Neural cell (in vitro differentiated cells): ENCODE data around the gene NFU1. TPM values are rescaled to one million over a fixed set of nuclear protein-coding genes. Genes with fewer than 3 reads are reported as not detected.

Experiments
- H2AFZ ChIP-seq: fragments of 200-600, 300-800 bp; sonication (generic), shearing (Covaris generic); 2 replicates; pipeline ENCODE4 v1.6.0; 2014; ENCODE audit warnings: low read depth, mild to moderate bottlenecking, antibody characterized with exemption, low read length, moderate library complexity
- H3F3A ChIP-seq: fragments of 200-600 bp; shearing (Covaris generic); 2 replicates; pipeline ENCODE4 v1.6.1; 2016; ENCODE audit warnings: mild to moderate bottlenecking, moderate library complexity, mixed read lengths, antibody characterized with exemption, low read length; ENCODE audit not compliant: insufficient read depth, poor library complexity, severe bottlenecking
- H3K27ac ChIP-seq: fragments of 200-600, 300-800 bp; sonication (generic), shearing (Covaris generic); 2 replicates; pipeline ENCODE4 v1.5.1; 2014; ENCODE audit warnings: mild to moderate bottlenecking, low read length, moderate library complexity
- H3K27me3 ChIP-seq: fragments of 300-800, 200-600 bp; sonication (generic), shearing (Covaris generic); 2 replicates; pipeline ENCODE4 v1.6.0; 2014; ENCODE audit warnings: mild to moderate bottlenecking, low read depth, low read length, moderate library complexity; ENCODE audit not compliant: insufficient read depth
- H3K36me3 ChIP-seq: fragments of 300-800, 200-600 bp; sonication (generic), shearing (Covaris generic); 2 replicates; pipeline ENCODE4 v1.5.1; 2014; ENCODE audit warnings: mild to moderate bottlenecking, antibody characterized with exemption, low read length, moderate library complexity; ENCODE audit not compliant: insufficient read depth
- H3K4me2 ChIP-seq: fragments of 300-800, 200-600 bp; sonication (generic), shearing (Covaris generic); 2 replicates; pipeline ENCODE4 v1.6.0; 2014; ENCODE audit warnings: mild to moderate bottlenecking, low read length
- H3K4me3 ChIP-seq: fragments of 300-800, 200-600 bp; sonication (generic), shearing (Covaris generic); 2 replicates; pipeline ENCODE4 v1.5.1; 2014; ENCODE audit warnings: mild to moderate bottlenecking, low read length, moderate library complexity
- H3K79me2 ChIP-seq: fragments of 200-600 bp; shearing (Covaris generic); replicated peaks from 2 replicates; pipeline ENCODE4 v1.6.0; 2014; ENCODE audit warnings: mild to moderate bottlenecking, low read length, moderate library complexity; ENCODE audit not compliant: insufficient read depth
- H3K9ac ChIP-seq: fragments of 300-800, 200-600 bp; sonication (generic), shearing (Covaris generic); 2 replicates; pipeline ENCODE4 v1.6.1; 2016; ENCODE audit warnings: mild to moderate bottlenecking, low read length, mixed read lengths
- H3K9me2 ChIP-seq: fragments of 200-600 bp; shearing (Covaris generic); 2 replicates; pipeline ENCODE4 v1.6.1; 2016; ENCODE audit warnings: mild to moderate bottlenecking, low read length, mixed read lengths; ENCODE audit not compliant: insufficient read depth
- H3K9me3 ChIP-seq: fragments of 200-600, 300-800 bp; sonication (generic), shearing (Covaris generic); 2 replicates; pipeline ENCODE4 v1.6.1; 2016; ENCODE audit warnings: mild to moderate bottlenecking, mixed run types, low read length, moderate library complexity, mixed read lengths
- H4K20me1 ChIP-seq: fragments of 200-600 bp; shearing (Covaris generic); 2 replicates; pipeline ENCODE4 v1.6.1; 2016; ENCODE audit warnings: mild to moderate bottlenecking, mixed run types; ENCODE audit not compliant: insufficient read depth
- EP300 ChIP-seq: fragments of 450-650 bp; conservative IDR thresholded peaks from 2 replicates; pipeline ENCODE4 v1.6.1; 2014; ENCODE audit warnings: antibody characterized with exemption, mild to moderate bottlenecking, moderate library complexity; ENCODE audit not compliant: poor library complexity, severe bottlenecking
- EZH2 ChIP-seq: fragments of 200-600, 300-800 bp; shearing (Covaris generic), sonication (generic); IDR thresholded peaks from 2 replicates; pipeline ENCODE4 v1.6.1; 2014; ENCODE audit warnings: antibody characterized with exemption, low read length, borderline replicate concordance, mild to moderate bottlenecking; ENCODE audit not compliant: insufficient read depth, poor library complexity, severe bottlenecking
- MXI1 ChIP-seq: fragments of 450-650 bp; conservative IDR thresholded peaks from 2 replicates; pipeline ENCODE4 v1.6.1; 2014; ENCODE audit warnings: antibody characterized with exemption, mild to moderate bottlenecking; ENCODE audit not compliant: poor library complexity, severe bottlenecking
- POLR2AphosphoS5 ChIP-seq: IDR thresholded peaks from 2 replicates; pipeline ENCODE4 v1.6.1; 2012
- RAD21 ChIP-seq: fragments of 450-650 bp; conservative IDR thresholded peaks from 2 replicates; pipeline ENCODE4 v1.6.1; 2014; ENCODE audit warnings: antibody characterized with exemption, mild to moderate bottlenecking, moderate library complexity
- SMC3 ChIP-seq: fragments of 450-650 bp; conservative IDR thresholded peaks from 2 replicates; pipeline ENCODE4 v1.6.1; 2014; ENCODE audit warnings: antibody characterized with exemption, mild to moderate bottlenecking, moderate library complexity; ENCODE audit not compliant: poor library complexity
- TAF1 ChIP-seq: IDR thresholded peaks from 2 replicates; pipeline ENCODE4 v1.6.1; 2012; ENCODE audit warnings: low read depth
- polyA plus RNA-seq: library from polyadenylated mRNA; depleted of rRNA; stranded (reverse); fragments of >200 nt; gene quantifications from 2 replicates; pipeline ENCODE4 v1.2.3, GENCODE V29; 2014
- TF ChIP-seq, protein P1 (sequence below): IDR thresholded peaks from 2 replicates; pipeline ENCODE4 v1.6.1; 2012; ENCODE audit warnings: borderline replicate concordance
- TF ChIP-seq, protein P2 (sequence below): fragments of 450-650 bp; IDR thresholded peaks from 2 replicates; pipeline ENCODE4 v1.5.1; 2014; ENCODE audit warnings: antibody characterized with exemption, mild to moderate bottlenecking, moderate library complexity; ENCODE audit not compliant: poor library complexity, severe bottlenecking

NFU1 gene
- polyA plus RNA-seq, 1 donor from 2014 or later = 116 TPM

DNA sequence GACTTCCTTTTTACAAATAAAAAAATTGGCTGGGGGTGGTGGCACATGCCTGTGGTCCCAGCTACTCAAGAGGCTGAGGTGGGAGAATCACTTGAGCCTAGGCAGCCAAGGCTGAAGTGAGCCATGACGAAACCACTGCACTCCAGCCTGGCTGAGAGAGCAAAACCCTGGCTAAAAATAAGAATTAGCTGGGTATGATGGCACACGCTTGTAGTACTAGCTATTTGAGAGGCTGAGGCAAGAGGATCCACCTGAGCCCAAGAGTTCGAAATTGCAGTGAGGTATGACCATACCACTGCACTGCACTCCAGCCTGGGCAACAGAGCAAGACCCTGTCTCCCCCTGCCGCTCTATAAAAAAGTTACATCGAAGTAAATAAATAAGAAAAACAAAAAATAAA is 83.9 kb downstream of the NFU1 start:
- H3K9me3 ChIP-seq = no peaks in the 10 kb centered on the region
- TF ChIP-seq SMC3 (no peak), TAF1 (no peak), EZH2 (no peak), MXI1 (no peak), EP300 (no peak), POLR2AphosphoS5 (no peak), RAD21 (no peak)
- TF ChIP-seq, protein P1, sequence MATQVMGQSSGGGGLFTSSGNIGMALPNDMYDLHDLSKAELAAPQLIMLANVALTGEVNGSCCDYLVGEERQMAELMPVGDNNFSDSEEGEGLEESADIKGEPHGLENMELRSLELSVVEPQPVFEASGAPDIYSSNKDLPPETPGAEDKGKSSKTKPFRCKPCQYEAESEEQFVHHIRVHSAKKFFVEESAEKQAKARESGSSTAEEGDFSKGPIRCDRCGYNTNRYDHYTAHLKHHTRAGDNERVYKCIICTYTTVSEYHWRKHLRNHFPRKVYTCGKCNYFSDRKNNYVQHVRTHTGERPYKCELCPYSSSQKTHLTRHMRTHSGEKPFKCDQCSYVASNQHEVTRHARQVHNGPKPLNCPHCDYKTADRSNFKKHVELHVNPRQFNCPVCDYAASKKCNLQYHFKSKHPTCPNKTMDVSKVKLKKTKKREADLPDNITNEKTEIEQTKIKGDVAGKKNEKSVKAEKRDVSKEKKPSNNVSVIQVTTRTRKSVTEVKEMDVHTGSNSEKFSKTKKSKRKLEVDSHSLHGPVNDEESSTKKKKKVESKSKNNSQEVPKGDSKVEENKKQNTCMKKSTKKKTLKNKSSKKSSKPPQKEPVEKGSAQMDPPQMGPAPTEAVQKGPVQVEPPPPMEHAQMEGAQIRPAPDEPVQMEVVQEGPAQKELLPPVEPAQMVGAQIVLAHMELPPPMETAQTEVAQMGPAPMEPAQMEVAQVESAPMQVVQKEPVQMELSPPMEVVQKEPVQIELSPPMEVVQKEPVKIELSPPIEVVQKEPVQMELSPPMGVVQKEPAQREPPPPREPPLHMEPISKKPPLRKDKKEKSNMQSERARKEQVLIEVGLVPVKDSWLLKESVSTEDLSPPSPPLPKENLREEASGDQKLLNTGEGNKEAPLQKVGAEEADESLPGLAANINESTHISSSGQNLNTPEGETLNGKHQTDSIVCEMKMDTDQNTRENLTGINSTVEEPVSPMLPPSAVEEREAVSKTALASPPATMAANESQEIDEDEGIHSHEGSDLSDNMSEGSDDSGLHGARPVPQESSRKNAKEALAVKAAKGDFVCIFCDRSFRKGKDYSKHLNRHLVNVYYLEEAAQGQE = no peak
- TF ChIP-seq, protein P2, sequence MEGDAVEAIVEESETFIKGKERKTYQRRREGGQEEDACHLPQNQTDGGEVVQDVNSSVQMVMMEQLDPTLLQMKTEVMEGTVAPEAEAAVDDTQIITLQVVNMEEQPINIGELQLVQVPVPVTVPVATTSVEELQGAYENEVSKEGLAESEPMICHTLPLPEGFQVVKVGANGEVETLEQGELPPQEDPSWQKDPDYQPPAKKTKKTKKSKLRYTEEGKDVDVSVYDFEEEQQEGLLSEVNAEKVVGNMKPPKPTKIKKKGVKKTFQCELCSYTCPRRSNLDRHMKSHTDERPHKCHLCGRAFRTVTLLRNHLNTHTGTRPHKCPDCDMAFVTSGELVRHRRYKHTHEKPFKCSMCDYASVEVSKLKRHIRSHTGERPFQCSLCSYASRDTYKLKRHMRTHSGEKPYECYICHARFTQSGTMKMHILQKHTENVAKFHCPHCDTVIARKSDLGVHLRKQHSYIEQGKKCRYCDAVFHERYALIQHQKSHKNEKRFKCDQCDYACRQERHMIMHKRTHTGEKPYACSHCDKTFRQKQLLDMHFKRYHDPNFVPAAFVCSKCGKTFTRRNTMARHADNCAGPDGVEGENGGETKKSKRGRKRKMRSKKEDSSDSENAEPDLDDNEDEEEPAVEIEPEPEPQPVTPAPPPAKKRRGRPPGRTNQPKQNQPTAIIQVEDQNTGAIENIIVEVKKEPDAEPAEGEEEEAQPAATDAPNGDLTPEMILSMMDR = no peak
- H3K4me3 ChIP-seq = no peak overlapping the region
- H3K4me2 ChIP-seq = no peak overlapping the region
- no peak overlapping the region for H2AFZ ChIP-seq
- no peaks in the 10 kb centered on the region for H3K9me2 ChIP-seq
- H3K27ac ChIP-seq = no peak overlapping the region
- H3K36me3 ChIP-seq = no peaks in the 10 kb centered on the region
- H3K9ac ChIP-seq = no peak overlapping the region
- no peaks in the 10 kb centered on the region for H3K27me3 ChIP-seq
- H4K20me1 ChIP-seq = no peaks in the 10 kb centered on the region
- no peaks in the 10 kb centered on the region for H3F3A ChIP-seq
- H3K79me2 ChIP-seq = no peaks in the 10 kb centered on the region

DNA sequence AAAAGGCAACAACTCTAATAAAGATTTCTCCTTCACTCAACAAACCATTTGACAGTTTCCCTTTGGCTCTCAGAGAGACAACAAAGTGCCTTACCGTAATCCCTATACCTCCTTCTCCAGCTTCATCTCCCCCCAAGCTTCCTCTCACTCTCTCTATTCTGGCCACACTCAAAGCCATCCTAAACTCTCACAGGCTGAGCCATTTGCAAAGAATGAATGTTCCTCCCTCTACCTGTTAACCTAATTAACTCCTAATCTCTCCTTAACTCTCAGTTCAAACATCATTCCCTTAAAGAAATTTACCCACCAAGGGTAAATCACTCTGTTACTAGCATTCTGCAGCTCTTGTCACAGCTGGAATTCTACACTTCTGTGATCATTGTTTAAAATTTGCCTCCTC is 88.5 kb downstream of the NFU1 start:
- no peaks in the 10 kb centered on the region for H3F3A ChIP-seq
- H3K9ac ChIP-seq = no peak overlapping the region
- H3K79me2 ChIP-seq = no peaks in the 10 kb centered on the region
- no peaks in the 10 kb centered on the region for H3K9me2 ChIP-seq
- H3K4me2 ChIP-seq = no peak overlapping the region
- H4K20me1 ChIP-seq = no peaks in the 10 kb centered on the region
- H3K9me3 ChIP-seq = no peaks in the 10 kb centered on the region
- H3K27ac ChIP-seq = no peak overlapping the region
- no peaks in the 10 kb centered on the region for H3K27me3 ChIP-seq
- no peak for TF ChIP-seq EP300
- TF ChIP-seq, protein P2 = no peak
- no peak for TF ChIP-seq TAF1
- no peak for TF ChIP-seq RAD21
- TF ChIP-seq EZH2 = no peak
- TF ChIP-seq POLR2AphosphoS5 = no peak
- TF ChIP-seq SMC3 = no peak
- H3K36me3 ChIP-seq = peaks cover 10% of the 10 kb centered on the region
- no peak overlapping the region for H3K4me3 ChIP-seq
- H2AFZ ChIP-seq = no peak overlapping the region

Other genes starting within 250 kb of the NFU1 start
- gene GFPT1, start 50.2 kb downstream of the NFU1 start, polyA plus RNA-seq = 32.3 and 39.4 TPM in 2 replicates
- gene AAK1, start 206.3 kb upstream of the NFU1 start, polyA plus RNA-seq = 26.7 and 26.8 TPM in 2 replicates